ENCODE measurements around the gene C19orf47. TPM values are rescaled to one million over a fixed set of nuclear protein-coding genes. Genes with fewer than 3 reads are reported as not detected.

The C19orf47 gene
- polyA plus RNA-seq, 1 donor from 2014 or later, result 22.8 TPM

GRCh38 chr19:40378509-40378908, 30.3 kb upstream of the C19orf47 start:
- H3K27me3 ChIP-seq (ENCODE audit: insufficient read depth, low read depth, low read length), result no peaks in the 10 kb centered on the region
- H3K4me3 ChIP-seq (ENCODE audit: low read length), result no peak overlapping the region
- no peaks in the 10 kb centered on the region for H3K79me2 ChIP-seq (replicated peaks; ENCODE audit: insufficient read depth, low read length)
- H3F3A ChIP-seq (ENCODE audit: insufficient read depth, low read length, poor library complexity, severe bottlenecking), result no peaks in the 10 kb centered on the region
- no peak for TF ChIP-seq EZH2 (IDR thresholded peaks at IDR 0.05; ENCODE audit: borderline replicate concordance, insufficient read depth, low read length, poor library complexity, severe bottlenecking)
- no peak for TF ChIP-seq EP300 (conservative IDR thresholded peaks at IDR 0.05; ENCODE audit: poor library complexity, severe bottlenecking)
- TF ChIP-seq CTCF (IDR thresholded peaks at IDR 0.05; ENCODE audit: poor library complexity, severe bottlenecking), result no peak
- no peak for TF ChIP-seq RAD21 (conservative IDR thresholded peaks at IDR 0.05)
- TF ChIP-seq SMC3 (conservative IDR thresholded peaks at IDR 0.05; ENCODE audit: poor library complexity), result no peak
- no peak for TF ChIP-seq TAF1 (IDR thresholded peaks at IDR 0.05; ENCODE audit: low read depth)
- TF ChIP-seq REST (IDR thresholded peaks at IDR 0.05; ENCODE audit: borderline replicate concordance), result no peak
- TF ChIP-seq POLR2AphosphoS5 (IDR thresholded peaks at IDR 0.05), result no peak
- no peak for TF ChIP-seq MXI1 (conservative IDR thresholded peaks at IDR 0.05; ENCODE audit: poor library complexity, severe bottlenecking)
- no peak overlapping the region for H3K27ac ChIP-seq (ENCODE audit: low read length)
- no peaks in the 10 kb centered on the region for H3K9me2 ChIP-seq (ENCODE audit: insufficient read depth, low read length)
- H2AFZ ChIP-seq (ENCODE audit: low read depth, low read length), result no peak overlapping the region
- no peak overlapping the region for H3K4me2 ChIP-seq (ENCODE audit: low read length)
- no peaks in the 10 kb centered on the region for H4K20me1 ChIP-seq (ENCODE audit: insufficient read depth)
- peaks cover 6% of the 10 kb centered on the region for H3K36me3 ChIP-seq (ENCODE audit: insufficient read depth, low read length)
- no peak overlapping the region for H3K9ac ChIP-seq (ENCODE audit: low read length)
- H3K9me3 ChIP-seq (ENCODE audit: low read length), result no peaks in the 10 kb centered on the region

- H3K4me3 ChIP-seq (ENCODE audit: low read length), result no peak overlapping the region
- H3F3A ChIP-seq (ENCODE audit: insufficient read depth, low read length, poor library complexity, severe bottlenecking), result no peaks in the 10 kb centered on the region
- H3K27ac ChIP-seq (ENCODE audit: low read length), result no peak overlapping the region
- H3K9me3 ChIP-seq (ENCODE audit: low read length), result no peaks in the 10 kb centered on the region
- H3K79me2 ChIP-seq (replicated peaks; ENCODE audit: insufficient read depth, low read length), result no peaks in the 10 kb centered on the region
- H3K36me3 ChIP-seq (ENCODE audit: insufficient read depth, low read length), result peaks cover 7% of the 10 kb centered on the region
- no peak for TF ChIP-seq TAF1 (IDR thresholded peaks at IDR 0.05; ENCODE audit: low read depth)
- no peak for TF ChIP-seq EZH2 (IDR thresholded peaks at IDR 0.05; ENCODE audit: borderline replicate concordance, insufficient read depth, low read length, poor library complexity, severe bottlenecking)
- TF ChIP-seq REST (IDR thresholded peaks at IDR 0.05; ENCODE audit: borderline replicate concordance), result no peak
- no peak for TF ChIP-seq CTCF (IDR thresholded peaks at IDR 0.05; ENCODE audit: poor library complexity, severe bottlenecking)
- no peaks in the 10 kb centered on the region for H4K20me1 ChIP-seq (ENCODE audit: insufficient read depth)
- H3K27me3 ChIP-seq (ENCODE audit: insufficient read depth, low read depth, low read length), result no peaks in the 10 kb centered on the region
- H3K9me2 ChIP-seq (ENCODE audit: insufficient read depth, low read length), result no peaks in the 10 kb centered on the region
- no peak overlapping the region for H3K4me2 ChIP-seq (ENCODE audit: low read length)
- H3K9ac ChIP-seq (ENCODE audit: low read length), result no peak overlapping the region
- H2AFZ ChIP-seq (ENCODE audit: low read depth, low read length), result no peak overlapping the region
Observed at GRCh38 chr19:40377876-40378385, 29.7 kb upstream of the C19orf47 start.

All from neural cell (in vitro differentiated cells).